NCI-H774 (cell line): ENCODE results near the gene CHSY1.

Experiments used
- DNase-seq: peaks from one replicate; lab custom pipeline; 2025; lab: John Stamatoyannopoulos, UW

The CHSY1 gene

GRCh38 chr15:101188637-101189408, 63.0 kb downstream of the CHSY1 start:
- peak; percentile 36 for DNase-seq

- DNase-seq: no peak
Measured at GRCh38 chr15:101187820-101188636, 63.8 kb downstream of the CHSY1 start.

- DNase-seq: no peak
Measured at GRCh38 chr15:101185770-101186169, 66.1 kb downstream of the CHSY1 start.

- no peak for DNase-seq
Measured at GRCh38 chr15:101185336-101185735, 66.5 kb downstream of the CHSY1 start.

GRCh38 chr15:101184830-101185229, 67.0 kb downstream of the CHSY1 start:
- no peak for DNase-seq

GRCh38 chr15:101183931-101184305, 67.9 kb downstream of the CHSY1 start:
- DNase-seq: no peak

GRCh38 chr15:101183226-101183930, 68.5 kb downstream of the CHSY1 start:
- DNase-seq: no peak

GRCh38 chr15:101182215-101182614, 69.6 kb downstream of the CHSY1 start:
- no peak for DNase-seq

GRCh38 chr15:101181349-101181748, 70.5 kb downstream of the CHSY1 start:
- no peak for DNase-seq

DNA sequence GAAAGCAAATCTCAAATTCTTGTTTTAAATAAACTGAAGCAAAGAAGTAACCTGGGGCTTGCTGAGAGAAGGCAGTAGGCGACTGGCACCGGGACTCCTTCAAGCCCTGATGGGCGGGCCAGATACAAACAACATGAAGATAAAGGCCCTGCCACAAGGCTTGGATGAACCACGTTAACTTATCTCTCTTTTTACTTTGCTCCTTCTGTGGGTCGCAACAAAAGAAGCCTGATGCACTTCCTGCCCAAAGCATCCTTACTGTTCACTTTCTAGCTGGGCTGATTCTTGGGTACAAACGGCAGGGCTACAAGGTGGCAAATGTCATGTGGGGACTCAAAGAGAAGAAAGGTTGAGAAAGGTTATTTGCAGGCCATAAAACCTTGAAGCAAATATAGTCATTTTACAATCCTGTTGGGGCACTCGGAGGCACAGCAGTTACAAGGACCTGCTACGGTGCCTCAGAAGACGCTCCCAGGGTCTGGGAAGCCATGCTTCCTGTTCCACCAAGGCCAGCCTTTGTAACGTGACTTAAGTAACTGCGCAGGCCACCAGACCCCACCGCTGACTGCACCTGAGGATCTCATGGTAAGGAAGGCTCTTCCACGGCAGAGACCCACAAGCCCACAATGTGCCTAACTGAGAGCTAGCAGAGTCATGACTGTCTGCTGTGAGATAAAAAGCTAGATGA, 71.1 kb downstream of the CHSY1 start:
- no peak for DNase-seq

DNA sequence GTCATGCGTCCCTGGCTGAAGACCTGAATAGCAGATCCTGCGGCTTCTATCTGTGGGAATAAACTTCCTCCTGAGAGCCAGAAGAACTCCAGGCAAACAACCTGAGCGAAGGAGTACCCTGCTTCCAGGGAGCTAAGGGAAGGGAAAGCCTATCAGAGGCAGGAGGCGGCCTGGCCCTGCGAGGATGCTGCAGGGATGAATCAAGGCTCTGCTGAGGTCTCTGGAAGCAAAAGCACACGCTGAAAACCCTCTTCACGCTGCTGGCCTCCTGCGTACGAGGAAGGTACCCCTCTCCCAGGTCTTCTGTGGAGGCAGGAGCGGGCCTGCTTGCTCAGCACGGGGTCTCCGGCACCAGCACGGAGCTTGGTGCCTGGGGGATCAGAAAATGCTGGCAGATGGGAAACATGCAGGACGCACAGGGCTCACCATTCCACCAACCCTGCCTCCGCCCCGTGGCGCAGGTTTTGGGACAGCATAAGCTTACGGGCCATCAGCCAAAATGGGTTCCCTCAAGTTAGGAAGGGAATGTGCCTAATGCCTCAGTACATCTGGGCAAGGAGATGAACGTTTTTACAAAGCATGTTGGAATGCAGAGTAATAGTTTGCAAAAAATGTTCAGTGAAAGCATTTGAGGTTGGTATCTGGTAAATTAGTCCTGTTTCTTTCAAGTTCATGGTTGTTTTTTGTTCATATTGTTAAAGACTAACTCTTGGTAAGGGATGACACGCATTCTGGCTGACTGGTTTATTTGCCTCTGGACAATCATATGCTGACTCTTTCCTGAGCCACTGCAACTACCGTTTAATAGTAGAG, 72.3 kb downstream of the CHSY1 start:
- no peak for DNase-seq

- no peak for DNase-seq
Measured at GRCh38 chr15:101178931-101179330, 72.9 kb downstream of the CHSY1 start.

DNA sequence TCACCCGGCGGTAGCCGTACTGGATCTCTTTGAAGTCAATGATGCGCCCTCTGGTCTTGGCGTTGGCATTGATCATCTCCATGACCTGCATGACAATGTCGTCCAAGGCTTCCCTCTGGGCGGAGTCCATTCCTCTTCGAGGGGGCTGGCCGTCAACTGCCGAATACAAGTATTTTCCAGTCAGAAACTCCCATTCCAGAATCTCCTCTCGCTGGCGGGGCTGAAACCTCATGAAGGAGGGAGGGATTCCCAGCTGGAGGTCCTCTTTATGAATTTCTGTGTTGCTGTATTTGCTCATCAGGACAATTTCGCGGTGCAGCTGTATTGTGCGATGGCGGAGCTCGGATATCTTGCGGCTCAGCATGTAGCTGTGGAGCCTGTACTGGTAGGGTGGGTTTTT, 73.4 kb downstream of the CHSY1 start:
- DNase-seq: no peak

- no peak for DNase-seq
Measured at GRCh38 chr15:101177866-101178265, 74.0 kb downstream of the CHSY1 start.

- no peak for DNase-seq
Measured at GRCh38 chr15:101176625-101177024, 75.2 kb downstream of the CHSY1 start.

- no peak for DNase-seq
Measured at GRCh38 chr15:101175401-101175800, 76.4 kb downstream of the CHSY1 start.

GRCh38 chr15:101174152-101174920, 77.5 kb downstream of the CHSY1 start:
- no peak for DNase-seq

GRCh38 chr15:101173233-101174119, 78.4 kb downstream of the CHSY1 start:
- no peak for DNase-seq

GRCh38 chr15:101172501-101173071, 79.3 kb downstream of the CHSY1 start:
- DNase-seq: no peak
